ENCODE measurements around the gene VSNL1.

The VSNL1 gene

GRCh38 chr2:17579605-17580318 lies 39.3 kb downstream of the VSNL1 start:
- Histone ChIP-seq H3K27ac (ENCODE audit: low read depth, low read length, poor library complexity, severe bottlenecking) (no peak overlapping the region), H3K4me1 (ENCODE audit: insufficient read depth, low read length, severe bottlenecking) (no peaks in the 10 kb centered on the region), H3K4me2 (ENCODE audit: low read length) (no peak overlapping the region), H3K9me2 (ENCODE audit: low read depth, low read length) (no peaks in the 10 kb centered on the region), H3K27me3 (ENCODE audit: insufficient read depth, low read length) (no peaks in the 10 kb centered on the region), H3F3A (ENCODE audit: insufficient read depth, low read length) (no peaks in the 10 kb centered on the region), H3K9me3 (ENCODE audit: low read length) (no peaks in the 10 kb centered on the region), H3K36me3 (ENCODE audit: insufficient read depth, low read length) (no peaks in the 10 kb centered on the region), H4K20me1 (ENCODE audit: insufficient read depth, low read length) (no peaks in the 10 kb centered on the region), H2AFZ (ENCODE audit: low read length) (no peak overlapping the region), H3K4me3 (ENCODE audit: low read depth, low read length, poor library complexity, severe bottlenecking) (no peak overlapping the region), H3K79me2 (ENCODE audit: insufficient read depth, low read length) (no peaks in the 10 kb centered on the region), H3K9ac (ENCODE audit: low read length) (no peak overlapping the region)
- no peak for TF ChIP-seq EZH2 (IDR thresholded peaks at IDR 0.05; ENCODE audit: borderline replicate concordance, low read length)
- TF ChIP-seq CTCF (IDR thresholded peaks at IDR 0.05; ENCODE audit: low read length) = no peak

GRCh38 chr2:17580319-17580715 lies 39.8 kb downstream of the VSNL1 start:
- H3K79me2 ChIP-seq (ENCODE audit: insufficient read depth, low read length) = no peaks in the 10 kb centered on the region

GRCh38 chr2:17581831-17582230 lies 41.3 kb downstream of the VSNL1 start:
- Histone ChIP-seq H4K20me1 (ENCODE audit: insufficient read depth, low read length) (no peaks in the 10 kb centered on the region), H3K9me3 (ENCODE audit: low read length) (no peaks in the 10 kb centered on the region), H3K9me2 (ENCODE audit: low read depth, low read length) (no peaks in the 10 kb centered on the region), H3K79me2 (ENCODE audit: insufficient read depth, low read length) (no peaks in the 10 kb centered on the region), H3K36me3 (ENCODE audit: insufficient read depth, low read length) (no peaks in the 10 kb centered on the region), H2AFZ (ENCODE audit: low read length) (no peak overlapping the region), H3K4me1 (ENCODE audit: insufficient read depth, low read length, severe bottlenecking) (no peaks in the 10 kb centered on the region), H3F3A (ENCODE audit: insufficient read depth, low read length) (no peaks in the 10 kb centered on the region), H3K4me3 (ENCODE audit: low read depth, low read length, poor library complexity, severe bottlenecking) (no peak overlapping the region), H3K27ac (ENCODE audit: low read depth, low read length, poor library complexity, severe bottlenecking) (no peak overlapping the region), H3K9ac (ENCODE audit: low read length) (no peak overlapping the region), H3K27me3 (ENCODE audit: insufficient read depth, low read length) (no peaks in the 10 kb centered on the region), H3K4me2 (ENCODE audit: low read length) (no peak overlapping the region)
- TF ChIP-seq EZH2 (IDR thresholded peaks at IDR 0.05; ENCODE audit: borderline replicate concordance, low read length) (no peak), CTCF (IDR thresholded peaks at IDR 0.05; ENCODE audit: low read length) (no peak)

More at GRCh38 chr2:17580319-17580715, 39.8 kb downstream of the VSNL1 start:
- Histone ChIP-seq H3K4me3 (ENCODE audit: low read depth, low read length, poor library complexity, severe bottlenecking) (no peak overlapping the region), H3F3A (ENCODE audit: insufficient read depth, low read length) (no peaks in the 10 kb centered on the region), H3K36me3 (ENCODE audit: insufficient read depth, low read length) (no peaks in the 10 kb centered on the region), H3K27ac (ENCODE audit: low read depth, low read length, poor library complexity, severe bottlenecking) (no peak overlapping the region), H3K4me1 (ENCODE audit: insufficient read depth, low read length, severe bottlenecking) (no peaks in the 10 kb centered on the region), H3K9ac (ENCODE audit: low read length) (no peak overlapping the region), H3K9me3 (ENCODE audit: low read length) (no peaks in the 10 kb centered on the region), H3K9me2 (ENCODE audit: low read depth, low read length) (no peaks in the 10 kb centered on the region), H4K20me1 (ENCODE audit: insufficient read depth, low read length) (no peaks in the 10 kb centered on the region), H3K27me3 (ENCODE audit: insufficient read depth, low read length) (no peaks in the 10 kb centered on the region), H3K4me2 (ENCODE audit: low read length) (no peak overlapping the region), H2AFZ (ENCODE audit: low read length) (no peak overlapping the region)
- no peak for TF ChIP-seq EZH2 (IDR thresholded peaks at IDR 0.05; ENCODE audit: borderline replicate concordance, low read length)
- no peak for TF ChIP-seq CTCF (IDR thresholded peaks at IDR 0.05; ENCODE audit: low read length)
